PFSK-1 (cell line): ENCODE measurements around the gene COX8A.

Experiments used
- POLR2AphosphoS5 ChIP-seq: IDR thresholded peaks from 2 replicates; pipeline ENCODE4 v1.6.1; 2012; ENCODE audit warnings: low read depth, mild to moderate bottlenecking, control low read depth, low read length, moderate library complexity
- TAF1 ChIP-seq: IDR thresholded peaks from 2 replicates; pipeline ENCODE4 v1.6.1; 2012; ENCODE audit warnings: low read length, control low read depth, borderline replicate concordance; ENCODE audit not compliant: insufficient read depth

GRCh38 chr11:63958008-63958407 lies 16.4 kb upstream of the COX8A start:
- TF ChIP-seq TAF1 (no peak), POLR2AphosphoS5 (no peak)
